Right lobe of liver (tissue), 6 donors: ENCODE data around the gene ARHGEF40. TPM values are rescaled to one million over a fixed set of nuclear protein-coding genes. Genes with fewer than 3 reads are reported as not detected.
A peak's percentile ranks its signal among the peaks of the same experiment; 100 is the strongest.

ENCODE experiments used
- ATAC-seq, 4 donors: fragments of 200-7000 bp; cut with Tn5 transposase; one replicate each; pipeline ENCODE4 v1.9.1; 2020; ENCODE audit warnings: mild to moderate bottlenecking in 4 of 4, moderate library complexity in 4 of 4
- DNase-seq, 3 donors: peaks; one replicate each; pipeline ENCODE4 v3.0.0-alpha.2; 2020
- H3K27ac ChIP-seq, 3 donors: fragments of 200-600 bp; one replicate each; pipeline ENCODE4 v1.8.0; 2022
- H3K27me3 ChIP-seq, 2 donors: fragments of 200-600 bp; one replicate each; pipeline ENCODE4 v1.8.0; 2022
- H3K36me3 ChIP-seq, 4 donors: fragments of 200-600 bp; sonication (generic) in 1 of 4; one replicate each; pipeline versions ENCODE4 v1.5.1 to v1.8.0; 2017 to 2022; ENCODE audit warnings: control low read depth in 1 of 4
- H3K4me1 ChIP-seq, 4 donors: fragments of 200-600 bp; sonication (generic) in 1 of 4; one replicate each; pipeline versions ENCODE4 v1.5.1 to v1.8.0; 2017 to 2022; ENCODE audit warnings: control low read depth in 1 of 4
- H3K4me3 ChIP-seq, 3 donors: fragments of 200-600 bp; one replicate each; pipeline ENCODE4 v1.8.0; 2022
- H3K9me3 ChIP-seq, 4 donors: fragments of 200-600 bp; sonication (generic) in 1 of 4; one replicate each; pipeline versions ENCODE4 v1.5.1 to v1.8.0; 2017 to 2022; ENCODE audit warnings: control low read depth in 1 of 4
- POLR2A ChIP-seq: fragments of 450-650 bp; IDR thresholded peaks from one replicate; pipeline ENCODE4 v1.6.1; 2017; ENCODE audit warnings: antibody characterized with exemption, mild to moderate bottlenecking
- WGBS: methylation state at CpG from one replicate; pipeline ENCODE4 v1.1.6; 2018; ENCODE audit warnings: low coverage, low lambda C conversion rate; ENCODE audit not compliant: insufficient coverage; ENCODE audit errors: missing lambda C conversion rate; 5-methylcytosine and 5-hydroxymethylcytosine counted together
- intact Hi-C, 2 donors: fragments of 100-400 bp; cut with DNase I; formaldehyde crosslinking; loops; one replicate each; pipeline versions ENCODE4 v1.11.2 to v1.14.1; 2022
- total RNA-seq, 6 experiments: library from RNA; depleted of rRNA in 2 of 6; stranded (reverse); fragments of >200 nt in 2 of 6; fragmentation: NEBNext Ultra II Directional in 3 of 6; extraction: Animal tissue kit (Norgen Biotek cat#: 25700) in 3 of 6; gene quantifications; one replicate each; pipeline versions ENCODE4 v1.1.0 to v1.2.4, GENCODE V29; 2016 to 2023
- TF ChIP-seq, protein P1 (sequence below), 4 donors: fragments of 200-600 bp in 3 of 4; fragments of 450-650 bp in 1 of 4; IDR thresholded peaks; one replicate each; pipeline versions ENCODE4 v1.5.1 to v1.8.0; 2016 to 2022; ENCODE audit warnings: antibody characterized with exemption in 4 of 4, mild to moderate bottlenecking in 2 of 4
- donor health status: DM: no; HTN: yes; CAD: no.
- donor health status: DM: no; HTN: no; CAD: no.
- donor health status: DM: no; HTN: no; CAD: no.
- donor health status: DM: no; HTN: yes; CAD: no.
- donor health status: DM: no; HTN: yes; CAD: no.

The ARHGEF40 gene
- total RNA-seq, 6 experiments from 2014 or later: 17.1 to 35.8 (median 25.1) TPM

DNA sequence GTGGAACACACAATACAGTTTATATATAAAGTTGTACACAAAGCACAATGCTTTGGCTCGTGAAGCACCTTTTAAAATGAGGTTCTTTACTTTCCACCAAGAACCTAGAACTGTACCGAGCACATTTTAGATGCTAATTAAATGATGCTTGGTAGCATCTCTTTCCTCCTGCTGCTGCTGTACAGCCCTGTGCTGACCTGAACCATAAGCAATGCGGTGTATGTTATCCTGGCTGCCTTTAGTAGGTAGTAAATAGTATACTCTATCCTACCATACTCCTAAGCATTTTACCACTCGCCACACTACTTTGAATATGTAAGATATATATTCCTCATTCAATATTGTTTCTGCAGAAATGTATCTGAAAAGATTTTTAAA lies 15.3 kb upstream of the ARHGEF40 start:
- intact Hi-C loops: loop anchor here in 1 of 2 donors (5.0 kb wide), 1 partner anchor 48 kb away; the partner anchor contains the start of gene TMEM253
- no peaks in the 10 kb centered on the region for H3K27me3 ChIP-seq
- no peak overlapping the region for H3K4me3 ChIP-seq
- H3K27ac ChIP-seq: peak overlapping the region; percentile 24 to 74 (median 54)
- DNase-seq (no peak), ATAC-seq (peak in 1 of 4 donors; percentile 5)
- WGBS: 26% methylated on average over 4 of the region's 4 CpGs
- peaks cover 0 to 44% (median 19%) of the 10 kb centered on the region in 4 donors for H3K4me1 ChIP-seq
- H3K36me3 ChIP-seq: no peaks in the 10 kb centered on the region
- TF ChIP-seq POLR2A: no peak
- TF ChIP-seq, protein P1, sequence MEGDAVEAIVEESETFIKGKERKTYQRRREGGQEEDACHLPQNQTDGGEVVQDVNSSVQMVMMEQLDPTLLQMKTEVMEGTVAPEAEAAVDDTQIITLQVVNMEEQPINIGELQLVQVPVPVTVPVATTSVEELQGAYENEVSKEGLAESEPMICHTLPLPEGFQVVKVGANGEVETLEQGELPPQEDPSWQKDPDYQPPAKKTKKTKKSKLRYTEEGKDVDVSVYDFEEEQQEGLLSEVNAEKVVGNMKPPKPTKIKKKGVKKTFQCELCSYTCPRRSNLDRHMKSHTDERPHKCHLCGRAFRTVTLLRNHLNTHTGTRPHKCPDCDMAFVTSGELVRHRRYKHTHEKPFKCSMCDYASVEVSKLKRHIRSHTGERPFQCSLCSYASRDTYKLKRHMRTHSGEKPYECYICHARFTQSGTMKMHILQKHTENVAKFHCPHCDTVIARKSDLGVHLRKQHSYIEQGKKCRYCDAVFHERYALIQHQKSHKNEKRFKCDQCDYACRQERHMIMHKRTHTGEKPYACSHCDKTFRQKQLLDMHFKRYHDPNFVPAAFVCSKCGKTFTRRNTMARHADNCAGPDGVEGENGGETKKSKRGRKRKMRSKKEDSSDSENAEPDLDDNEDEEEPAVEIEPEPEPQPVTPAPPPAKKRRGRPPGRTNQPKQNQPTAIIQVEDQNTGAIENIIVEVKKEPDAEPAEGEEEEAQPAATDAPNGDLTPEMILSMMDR (IDR thresholded peaks at IDR 0.05): no peak
- H3K9me3 ChIP-seq: no peaks in the 10 kb centered on the region

DNA sequence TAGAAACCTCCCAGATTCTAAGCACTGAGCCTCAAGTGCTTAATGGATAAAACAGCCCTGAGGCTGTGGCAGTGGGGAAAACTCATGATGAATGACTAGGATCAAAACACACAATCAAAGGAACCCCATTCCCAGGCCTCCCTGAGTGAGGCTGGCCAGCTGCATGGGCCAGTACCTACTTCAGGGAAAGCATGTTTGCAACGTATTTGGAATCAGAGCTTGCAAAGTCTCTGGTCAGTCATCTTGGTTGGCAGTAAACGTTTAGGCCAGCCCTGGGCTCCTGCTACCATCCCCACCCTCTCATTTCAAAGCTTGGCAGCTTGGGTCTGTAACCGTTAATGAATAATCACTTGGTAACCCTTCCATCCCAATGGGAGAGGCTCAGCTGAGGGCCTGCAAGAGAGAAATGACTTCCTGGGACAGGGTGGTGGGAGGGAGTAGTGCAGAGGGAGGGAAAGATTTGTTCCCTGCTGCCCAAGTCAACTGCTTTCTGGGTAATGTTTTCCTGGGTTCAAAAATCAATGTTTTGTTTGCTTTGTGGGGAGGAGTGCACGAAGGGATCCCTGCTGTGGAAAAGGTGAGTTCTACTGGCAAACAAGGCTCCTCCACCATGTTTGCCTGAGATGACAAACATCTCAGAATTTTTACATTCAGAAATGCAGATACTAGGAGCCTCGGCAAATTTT lies 14.5 kb upstream of the ARHGEF40 start:
- Histone ChIP-seq H3K27ac (peak overlapping the region; percentile 24 to 74 (median 54)), H3K27me3 (no peaks in the 10 kb centered on the region), H3K36me3 (no peaks in the 10 kb centered on the region), H3K4me3 (peak overlapping the region in 2 of 3 donors; percentile 6 to 34), H3K4me1 (peaks cover 0 to 51% (median 19%) of the 10 kb centered on the region in 4 donors), H3K9me3 (no peaks in the 10 kb centered on the region)
- DNase-seq (peak; percentile 43 to 89 (median 74)), ATAC-seq (peak; percentile 79 to 90 (median 83))
- intact Hi-C loops: loop anchor here in 1 of 2 donors (5.0 kb wide), 1 partner anchor 47 kb away; the partner anchor contains the start of gene TMEM253
- WGBS: 21% methylated on average over 4 of the region's 5 CpGs
- TF ChIP-seq POLR2A: peak; percentile 53
- TF ChIP-seq, protein P1 (IDR thresholded peaks at IDR 0.05): peak in 1 of 4 donors; percentile 39

DNA sequence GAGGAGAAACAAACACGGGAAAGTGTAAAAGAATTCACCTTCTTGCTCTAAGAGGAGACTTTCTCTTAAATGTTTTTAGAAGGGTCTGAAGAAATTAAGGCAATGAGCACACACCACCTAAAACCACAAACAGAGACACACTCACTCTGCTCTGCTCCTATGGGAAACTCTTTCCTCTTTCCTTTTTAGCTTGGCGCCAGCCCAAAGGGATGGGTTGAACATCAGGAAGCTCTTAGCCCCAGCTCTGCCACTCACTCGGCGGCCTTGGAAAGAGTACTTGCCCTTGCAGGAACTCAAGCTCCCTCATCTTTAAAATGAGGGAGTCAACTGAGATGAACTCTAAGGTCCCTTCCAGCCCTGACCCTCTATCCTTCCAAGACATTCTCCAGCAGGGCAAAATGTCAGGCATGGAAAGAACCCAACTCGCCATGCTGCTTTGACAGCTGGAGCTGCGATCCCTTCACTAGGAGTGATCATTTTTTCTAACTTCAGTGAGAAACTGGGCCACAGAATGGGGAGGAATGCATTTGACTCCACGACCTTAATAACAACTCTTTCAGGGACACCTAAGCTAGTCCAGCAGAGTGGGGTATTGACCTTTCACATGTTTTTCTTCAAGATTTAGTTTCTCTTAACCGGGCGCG lies 13.5 kb upstream of the ARHGEF40 start:
- ATAC-seq (peak in 1 of 4 donors; percentile 9), DNase-seq (peak in 1 of 3 donors; percentile 46)
- no peak for TF ChIP-seq POLR2A
- TF ChIP-seq, protein P1 (IDR thresholded peaks at IDR 0.05): no peak
- 53% methylated on average over 9 of the region's 10 CpGs for WGBS
- Histone ChIP-seq H3K36me3 (no peaks in the 10 kb centered on the region), H3K4me1 (peaks cover 0 to 59% (median 19%) of the 10 kb centered on the region in 4 donors), H3K27ac (peak overlapping the region in 2 of 3 donors; percentile 54 to 74), H3K27me3 (no peaks in the 10 kb centered on the region), H3K9me3 (no peaks in the 10 kb centered on the region), H3K4me3 (peak overlapping the region in 1 of 3 donors; percentile 6)
- intact Hi-C loops: loop anchor here in 1 of 2 donors (5.0 kb wide), 1 partner anchor 46 kb away; the partner anchor contains the start of gene TMEM253

DNA sequence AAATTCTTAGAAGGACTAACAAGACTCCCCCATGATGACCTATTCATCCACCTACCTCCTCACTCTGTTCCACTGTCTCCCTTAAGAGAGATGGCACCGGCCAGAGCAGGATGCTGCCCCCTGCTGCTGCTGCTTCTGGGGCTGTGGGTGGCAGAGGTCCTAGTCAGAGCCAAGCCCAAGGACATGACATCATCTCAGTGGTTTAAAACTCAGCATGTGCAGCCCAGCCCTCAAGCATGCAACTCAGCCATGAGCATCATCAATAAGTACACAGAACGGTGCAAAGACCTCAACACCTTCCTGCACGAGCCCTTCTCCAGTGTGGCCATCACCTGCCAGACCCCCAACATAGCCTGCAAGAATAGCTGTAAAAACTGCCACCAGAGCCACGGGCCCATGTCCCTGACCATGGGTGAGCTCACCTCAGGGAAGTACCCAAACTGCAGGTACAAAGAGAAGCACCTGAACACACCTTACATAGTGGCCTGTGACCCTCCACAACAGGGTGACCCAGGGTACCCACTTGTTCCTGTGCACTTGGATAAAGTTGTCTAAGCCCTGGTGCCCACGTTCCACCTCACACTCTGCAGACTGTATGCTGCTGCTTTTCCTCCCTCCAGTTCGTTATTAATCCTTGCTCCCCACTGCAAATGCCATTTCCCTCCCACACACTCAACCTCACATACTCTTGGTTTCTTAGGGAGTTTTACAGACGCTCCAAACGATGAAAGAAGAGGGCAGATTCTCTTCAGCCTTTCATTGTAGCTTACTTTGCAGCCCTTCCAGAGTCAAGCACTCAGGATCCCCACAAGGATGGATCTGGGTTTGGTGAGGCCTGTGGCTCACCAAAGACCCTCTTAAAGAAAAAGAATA lies 12.1 kb upstream of the ARHGEF40 start, which contains the start of gene RNASE8:
TSS of gene RNASE8 (plus strand) at position 20 of the 873 bp plus-strand sequence. CDS start at position 91, 71 bp downstream.
- Histone ChIP-seq H3K27ac (peak within 1 kb of the TSS in 2 of 3 donors; percentile 54 to 74), H3K4me3 (no peak within 1 kb of the TSS), H3K36me3 (no peaks in the 10 kb centered on the region), H3K4me1 (peaks cover 0 to 61% (median 16%) of the 10 kb centered on the region in 4 donors), H3K9me3 (no peaks in the 10 kb centered on the region), H3K27me3 (no peaks in the 10 kb centered on the region)
- intact Hi-C loops: loop anchor here in 1 of 2 donors (5.0 kb wide), 1 partner anchor 44 kb away; the partner anchor contains the start of gene TMEM253
- DNase-seq: peak in 1 of 3 donors; percentile 25
- TF ChIP-seq, protein P1 (IDR thresholded peaks at IDR 0.05): peak in 2 of 4 donors; percentile 10 to 23
- no peak for TF ChIP-seq POLR2A
- 55% methylated on average over 6 of the region's 8 CpGs for WGBS
- peak in 1 of 4 donors; percentile 2 for ATAC-seq
